Smooth muscle cell (in vitro differentiated cells): ENCODE data around the gene PVALB. TPM values are rescaled to one million over a fixed set of nuclear protein-coding genes. Genes with fewer than 3 reads are reported as not detected.

Source experiments
- DNase-seq: peaks from one replicate; lab custom pipeline; 2025; ENCODE audit not compliant: unreplicated experiment; lab: John Stamatoyannopoulos, UW
- H2AFZ ChIP-seq: fragments of 200-600 bp; sonication (generic); 2 replicates; pipeline ENCODE4 v1.6.0; 2016; ENCODE audit warnings: antibody characterized with exemption, low read depth, mild to moderate bottlenecking
- H3F3A ChIP-seq: fragments of 200-600 bp; sonication (generic); 2 replicates; pipeline ENCODE4 v1.6.0; 2017; ENCODE audit warnings: antibody characterized with exemption, low read depth
- H3K27ac ChIP-seq: fragments of 200-600 bp; sonication (generic); 2 replicates; pipeline ENCODE4 v1.5.1; 2016; ENCODE audit warnings: low read depth, mild to moderate bottlenecking
- H3K27me3 ChIP-seq: fragments of 200-600 bp; sonication (generic); 2 replicates; pipeline ENCODE4 v1.6.1; 2016; ENCODE audit warnings: low read depth, mild to moderate bottlenecking
- H3K36me3 ChIP-seq: fragments of 200-600 bp; sonication (generic); 2 replicates; pipeline ENCODE4 v1.5.1; 2016; ENCODE audit warnings: low read depth
- H3K4me1 ChIP-seq: fragments of 200-600 bp; sonication (generic); 2 replicates; pipeline ENCODE4 v1.5.1; 2016; ENCODE audit warnings: low read depth
- H3K4me2 ChIP-seq: fragments of 200-600 bp; sonication (generic); 2 replicates; pipeline ENCODE4 v1.6.0; 2016; ENCODE audit warnings: mild to moderate bottlenecking
- H3K4me3 ChIP-seq: fragments of 200-600 bp; sonication (generic); 2 replicates; pipeline ENCODE4 v1.5.1; 2016; ENCODE audit warnings: mild to moderate bottlenecking
- H3K79me2 ChIP-seq: fragments of 200-600 bp; sonication (generic); 2 replicates; pipeline ENCODE4 v1.6.0; 2016; ENCODE audit warnings: low read depth, mild to moderate bottlenecking
- H3K9ac ChIP-seq: fragments of 200-600 bp; sonication (generic); 2 replicates; pipeline ENCODE4 v1.6.0; 2016; ENCODE audit warnings: low read depth
- H3K9me3 ChIP-seq: fragments of 200-600 bp; sonication (generic); replicated peaks from 2 replicates; pipeline ENCODE4 v1.5.1; 2016; ENCODE audit warnings: low read depth
- H4K20me1 ChIP-seq: fragments of 200-600 bp; sonication (generic); 2 replicates; pipeline ENCODE4 v1.6.0; 2016; ENCODE audit warnings: low read depth
- CTCF ChIP-seq: fragments of 200-600 bp; sonication (generic); IDR thresholded peaks from 2 replicates; pipeline ENCODE4 v1.5.1; 2017; ENCODE audit warnings: borderline replicate concordance, mild to moderate bottlenecking, antibody characterized with exemption; ENCODE audit not compliant: insufficient read depth, poor library complexity, severe bottlenecking
- WGBS: methylation state at CpG from one replicate; pipeline ENCODE4 v1.1.7; 2016; ENCODE audit warnings: low lambda C conversion rate; 5-methylcytosine and 5-hydroxymethylcytosine counted together
- polyA plus RNA-seq: library from polyadenylated mRNA; unstranded; fragments of >200 nt; fragmentation: Nextera tagmentation; extraction: Ambion mirVana; gene quantifications from 2 replicates; pipeline ENCODE4 v1.2.1, GENCODE V29; 2016
- total RNA-seq: library from RNA; depleted of rRNA; stranded (reverse); fragments of >200 nt; gene quantifications from 2 replicates; pipeline ENCODE4 v1.2.3, GENCODE V29; 2014

The PVALB gene
- total and polyA plus RNA-seq, 2 experiments from 2014 or later, result not detected

DNA sequence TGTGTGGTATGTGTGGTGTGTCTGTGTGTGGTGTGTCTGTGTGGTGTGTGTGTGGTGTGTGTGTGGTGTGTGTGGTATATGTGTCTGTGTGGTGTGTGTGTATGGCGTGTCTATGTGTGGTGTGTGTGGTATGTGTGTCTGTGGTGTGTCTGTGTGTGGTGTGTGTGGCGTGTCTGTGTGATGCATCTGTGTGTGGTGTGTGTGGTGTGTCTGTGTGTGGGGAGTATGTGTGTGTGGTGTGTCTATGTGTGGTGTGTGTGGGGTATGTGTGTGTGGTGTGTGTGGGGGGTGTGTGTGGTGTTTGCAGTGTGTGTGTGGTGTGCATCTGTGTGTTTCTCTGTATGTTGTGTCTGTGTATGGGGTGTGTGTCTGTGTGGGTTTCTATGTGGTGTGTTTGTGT is 7.8 kb upstream of the PVALB start:
- 95% methylated on average over 2 of the region's 2 CpGs for WGBS

DNA sequence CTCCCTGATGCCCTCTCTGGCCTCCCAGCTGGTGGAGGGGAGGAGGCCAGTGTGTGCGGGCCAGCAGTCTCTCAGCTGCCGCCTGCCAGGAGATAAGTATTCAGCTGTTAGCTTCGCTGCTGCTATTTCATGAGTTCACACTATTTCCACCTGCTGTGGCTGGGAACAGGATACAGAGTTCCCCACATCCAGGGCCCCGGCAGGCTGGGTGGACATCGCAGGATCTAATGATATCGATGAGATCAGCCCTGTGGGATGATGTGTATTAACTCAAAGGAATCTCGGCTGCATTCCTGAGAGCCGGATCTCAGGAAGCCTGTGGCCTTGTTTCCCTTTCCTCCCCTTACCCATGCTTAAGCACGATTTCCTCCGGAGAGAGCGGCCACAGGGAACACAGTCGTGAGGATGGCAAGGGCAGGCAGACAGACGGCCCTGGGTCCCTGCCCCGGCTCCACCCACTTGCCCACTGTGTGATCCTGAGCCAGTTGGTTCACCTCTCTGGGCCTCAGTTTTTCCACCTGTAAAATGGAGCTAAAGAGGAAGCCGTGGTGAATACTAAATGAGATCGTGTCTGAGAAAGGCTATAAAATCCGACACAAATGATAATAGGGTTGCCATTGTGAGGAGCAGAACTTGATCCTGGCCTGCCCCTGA is 6.5 kb upstream of the PVALB start:
- Histone ChIP-seq H3F3A (no peaks in the 10 kb centered on the region), H3K27ac (no peak overlapping the region), H2AFZ (no peak overlapping the region), H3K4me3 (no peak overlapping the region), H3K27me3 (peaks cover 31% of the 10 kb centered on the region), H3K4me2 (no peak overlapping the region), H3K79me2 (no peaks in the 10 kb centered on the region), H3K9me3 (no peaks in the 10 kb centered on the region), H4K20me1 (no peaks in the 10 kb centered on the region), H3K4me1 (peaks cover 20% of the 10 kb centered on the region), H3K36me3 (no peaks in the 10 kb centered on the region), H3K9ac (no peak overlapping the region)
- no peak for DNase-seq
- TF ChIP-seq CTCF, result no peak
- 62% methylated on average over 17 of the region's 17 CpGs for WGBS

More for the DNA sequence above, 7.8 kb upstream of the PVALB start:
- no peak overlapping the region for H3K4me3 ChIP-seq
- no peak overlapping the region for H3K4me2 ChIP-seq
- H3K4me1 ChIP-seq, result peaks cover 21% of the 10 kb centered on the region
- no peaks in the 10 kb centered on the region for H3K36me3 ChIP-seq
- no peak overlapping the region for H3K27ac ChIP-seq
- no peaks in the 10 kb centered on the region for H3F3A ChIP-seq
- H3K9me3 ChIP-seq, result no peaks in the 10 kb centered on the region
- no peak overlapping the region for H3K9ac ChIP-seq
- no peaks in the 10 kb centered on the region for H3K79me2 ChIP-seq
- no peak for DNase-seq
- H2AFZ ChIP-seq, result no peak overlapping the region
- H3K27me3 ChIP-seq, result peaks cover 21% of the 10 kb centered on the region
- no peaks in the 10 kb centered on the region for H4K20me1 ChIP-seq
- TF ChIP-seq CTCF, result no peak

GRCh38 chr22:36822581-36822980 is 5.7 kb upstream of the PVALB start:
- Histone ChIP-seq H3K9me3 (no peaks in the 10 kb centered on the region), H3K27me3 (peaks cover 38% of the 10 kb centered on the region), H3K79me2 (no peaks in the 10 kb centered on the region), H4K20me1 (no peaks in the 10 kb centered on the region), H3K36me3 (no peaks in the 10 kb centered on the region), H3K27ac (no peak overlapping the region), H3K9ac (no peak overlapping the region), H3K4me2 (no peak overlapping the region), H2AFZ (no peak overlapping the region), H3F3A (no peaks in the 10 kb centered on the region), H3K4me3 (no peak overlapping the region), H3K4me1 (peaks cover 13% of the 10 kb centered on the region)
- TF ChIP-seq CTCF, result no peak
- WGBS, result 60% methylated on average over 6 of the region's 6 CpGs
- no peak for DNase-seq

- H3K4me1 ChIP-seq, result peaks cover 20% of the 10 kb centered on the region
- no peaks in the 10 kb centered on the region for H3K36me3 ChIP-seq
- WGBS, result 47% methylated on average over 9 of the region's 9 CpGs
- H3K79me2 ChIP-seq, result no peaks in the 10 kb centered on the region
- no peak overlapping the region for H3K9ac ChIP-seq
- H2AFZ ChIP-seq, result no peak overlapping the region
- H3F3A ChIP-seq, result no peaks in the 10 kb centered on the region
- no peaks in the 10 kb centered on the region for H3K9me3 ChIP-seq
- H3K4me2 ChIP-seq, result no peak overlapping the region
- no peak for TF ChIP-seq CTCF
- H4K20me1 ChIP-seq, result no peaks in the 10 kb centered on the region
- no peak for DNase-seq
- H3K4me3 ChIP-seq, result no peak overlapping the region
- H3K27ac ChIP-seq, result no peak overlapping the region
- H3K27me3 ChIP-seq, result peaks cover 70% of the 10 kb centered on the region
These were observed 2.3 kb upstream of the PVALB start for GRCh38 chr22:36819112-36819511.
